DOHH2 (cell line): ENCODE results near the gene NCKIPSD.

Experiments used
- EZH2phosphoT487 ChIP-seq: fragments of 200-600 bp; sonication (generic); IDR thresholded peaks from 2 replicates; pipeline ENCODE4 v1.6.1; 2017; ENCODE audit warnings: borderline replicate concordance, mild to moderate bottlenecking, antibody characterized with exemption, low read length, moderate library complexity, mixed read lengths
- TF ChIP-seq, protein P1 (sequence below): fragments of 200-600 bp; sonication (generic); IDR thresholded peaks from one replicate; pipeline ENCODE4 v1.5.1; 2014; ENCODE audit warnings: antibody characterized with exemption, mild to moderate bottlenecking, low read depth, low read length; ENCODE audit not compliant: poor library complexity, severe bottlenecking

DNA sequence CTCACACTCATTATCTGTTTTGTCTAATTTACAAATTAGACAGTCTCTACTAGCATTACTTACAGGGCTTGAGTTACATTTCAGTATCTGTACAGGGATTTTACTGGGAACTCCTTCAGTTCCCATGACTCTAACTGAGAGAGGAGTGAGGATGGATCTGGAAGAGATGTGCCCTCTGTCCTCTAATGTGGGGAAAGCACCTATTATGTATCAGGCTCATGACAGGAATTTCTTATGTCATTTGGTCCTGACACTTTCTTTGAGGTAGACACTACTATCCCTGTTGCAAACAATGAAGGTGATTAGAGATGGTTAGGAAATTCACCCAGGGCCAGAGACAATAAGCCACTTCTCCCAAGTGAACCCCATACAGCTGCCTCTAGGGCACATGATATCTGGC is 10.9 kb upstream of the NCKIPSD start:
- TF ChIP-seq, protein P1, sequence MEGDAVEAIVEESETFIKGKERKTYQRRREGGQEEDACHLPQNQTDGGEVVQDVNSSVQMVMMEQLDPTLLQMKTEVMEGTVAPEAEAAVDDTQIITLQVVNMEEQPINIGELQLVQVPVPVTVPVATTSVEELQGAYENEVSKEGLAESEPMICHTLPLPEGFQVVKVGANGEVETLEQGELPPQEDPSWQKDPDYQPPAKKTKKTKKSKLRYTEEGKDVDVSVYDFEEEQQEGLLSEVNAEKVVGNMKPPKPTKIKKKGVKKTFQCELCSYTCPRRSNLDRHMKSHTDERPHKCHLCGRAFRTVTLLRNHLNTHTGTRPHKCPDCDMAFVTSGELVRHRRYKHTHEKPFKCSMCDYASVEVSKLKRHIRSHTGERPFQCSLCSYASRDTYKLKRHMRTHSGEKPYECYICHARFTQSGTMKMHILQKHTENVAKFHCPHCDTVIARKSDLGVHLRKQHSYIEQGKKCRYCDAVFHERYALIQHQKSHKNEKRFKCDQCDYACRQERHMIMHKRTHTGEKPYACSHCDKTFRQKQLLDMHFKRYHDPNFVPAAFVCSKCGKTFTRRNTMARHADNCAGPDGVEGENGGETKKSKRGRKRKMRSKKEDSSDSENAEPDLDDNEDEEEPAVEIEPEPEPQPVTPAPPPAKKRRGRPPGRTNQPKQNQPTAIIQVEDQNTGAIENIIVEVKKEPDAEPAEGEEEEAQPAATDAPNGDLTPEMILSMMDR = no peak
- no peak for TF ChIP-seq EZH2phosphoT487
